Measurements from ENCODE around the gene CASR.

Gene CASR

GRCh38 chr3:122299215-122299614 lies 115.7 kb downstream of the CASR start:
- H3K4me3 ChIP-seq (ENCODE audit: severe bottlenecking): no peak overlapping the region
- no peaks in the 10 kb centered on the region for H3K4me1 ChIP-seq (ENCODE audit: insufficient read depth, poor library complexity, severe bottlenecking)
- TF ChIP-seq CTCF (IDR thresholded peaks at IDR 0.05; ENCODE audit: poor library complexity, severe bottlenecking): no peak
- H3K36me3 ChIP-seq (ENCODE audit: low read depth): no peaks in the 10 kb centered on the region
- no peaks in the 10 kb centered on the region for H3K9me3 ChIP-seq (ENCODE audit: severe bottlenecking)
- ATAC-seq (ENCODE audit: low read depth): no peak
- DNase-seq (ENCODE audit: low spot score): no peak
- H3K27me3 ChIP-seq (ENCODE audit: insufficient read depth, poor library complexity, severe bottlenecking): no peaks in the 10 kb centered on the region
- H3K27ac ChIP-seq (ENCODE audit: poor library complexity, severe bottlenecking): no peak overlapping the region

- Histone ChIP-seq H3K36me3 (ENCODE audit: low read depth) (no peaks in the 10 kb centered on the region), H3K4me3 (ENCODE audit: severe bottlenecking) (no peak overlapping the region), H3K9me3 (ENCODE audit: severe bottlenecking) (no peaks in the 10 kb centered on the region), H3K27ac (ENCODE audit: poor library complexity, severe bottlenecking) (no peak overlapping the region), H3K4me1 (ENCODE audit: insufficient read depth, poor library complexity, severe bottlenecking) (no peaks in the 10 kb centered on the region), H3K27me3 (ENCODE audit: insufficient read depth, poor library complexity, severe bottlenecking) (no peaks in the 10 kb centered on the region)
- DNase-seq (ENCODE audit: low spot score) (no peak), ATAC-seq (ENCODE audit: low read depth) (no peak)
- peak; percentile 48 for TF ChIP-seq CTCF (IDR thresholded peaks at IDR 0.05; ENCODE audit: poor library complexity, severe bottlenecking)
These were observed 116.5 kb downstream of the CASR start for GRCh38 chr3:122299872-122300460.

GRCh38 chr3:122301063-122301462 lies 117.6 kb downstream of the CASR start:
- TF ChIP-seq CTCF (IDR thresholded peaks at IDR 0.05; ENCODE audit: poor library complexity, severe bottlenecking): no peak
- Histone ChIP-seq H3K27me3 (ENCODE audit: insufficient read depth, poor library complexity, severe bottlenecking) (no peaks in the 10 kb centered on the region), H3K4me1 (ENCODE audit: insufficient read depth, poor library complexity, severe bottlenecking) (no peaks in the 10 kb centered on the region), H3K36me3 (ENCODE audit: low read depth) (no peaks in the 10 kb centered on the region), H3K27ac (ENCODE audit: poor library complexity, severe bottlenecking) (no peak overlapping the region), H3K4me3 (ENCODE audit: severe bottlenecking) (no peak overlapping the region), H3K9me3 (ENCODE audit: severe bottlenecking) (no peaks in the 10 kb centered on the region)
- DNase-seq (ENCODE audit: low spot score) (no peak), ATAC-seq (ENCODE audit: low read depth) (no peak)

- DNase-seq (ENCODE audit: low spot score): no peak
- no peak overlapping the region for H3K27ac ChIP-seq (ENCODE audit: poor library complexity, severe bottlenecking)
- TF ChIP-seq CTCF (IDR thresholded peaks at IDR 0.05; ENCODE audit: poor library complexity, severe bottlenecking): peak; percentile 77
- no peaks in the 10 kb centered on the region for H3K27me3 ChIP-seq (ENCODE audit: insufficient read depth, poor library complexity, severe bottlenecking)
- no peaks in the 10 kb centered on the region for H3K36me3 ChIP-seq (ENCODE audit: low read depth)
- H3K4me3 ChIP-seq (ENCODE audit: severe bottlenecking): no peak overlapping the region
- H3K9me3 ChIP-seq (ENCODE audit: severe bottlenecking): no peaks in the 10 kb centered on the region
- ATAC-seq (ENCODE audit: low read depth): peak; percentile 91
- peaks cover 10% of the 10 kb centered on the region for H3K4me1 ChIP-seq (ENCODE audit: insufficient read depth, poor library complexity, severe bottlenecking)
These were observed 122.6 kb downstream of the CASR start for GRCh38 chr3:122305818-122306621.

- Histone ChIP-seq H3K27me3 (ENCODE audit: insufficient read depth, poor library complexity, severe bottlenecking) (no peaks in the 10 kb centered on the region), H3K4me1 (ENCODE audit: insufficient read depth, poor library complexity, severe bottlenecking) (peaks cover 10% of the 10 kb centered on the region), H3K9me3 (ENCODE audit: severe bottlenecking) (no peaks in the 10 kb centered on the region), H3K4me3 (ENCODE audit: severe bottlenecking) (no peak overlapping the region), H3K36me3 (ENCODE audit: low read depth) (no peaks in the 10 kb centered on the region), H3K27ac (ENCODE audit: poor library complexity, severe bottlenecking) (no peak overlapping the region)
- DNase-seq (ENCODE audit: low spot score): no peak
- no peak for TF ChIP-seq CTCF (IDR thresholded peaks at IDR 0.05; ENCODE audit: poor library complexity, severe bottlenecking)
- no peak for ATAC-seq (ENCODE audit: low read depth)
These were observed 123.1 kb downstream of the CASR start for GRCh38 chr3:122306622-122306953.
